SK-MEL-5 (cell line): ENCODE results near the gene KIAA0319L. TPM values are rescaled to one million over a fixed set of nuclear protein-coding genes. Genes with fewer than 3 reads are reported as not detected.

ENCODE experiments used
- DNase-seq: peaks from one replicate; pipeline ENCODE4 v3.0.0-alpha.2; 2016; ENCODE audit warnings: low read depth, low spot score
- in situ Hi-C: cut with HindIII; loops from 2 replicates; pipeline ENCODE4 v1.10.0; 2016; ENCODE audit warnings: low sequenced_read_pairs, high pct_unique_total_duplicates, low pct_unique_long_range_greater_than_20kb
- total RNA-seq: library from RNA; depleted of rRNA; stranded (reverse); fragments of >200 nt; shearing (Covaris generic); gene quantifications from 2 replicates; pipeline ENCODE4 v1.2.3, GENCODE V29; 2014

Gene KIAA0319L
- total RNA-seq, 1 experiment from 2014 or later, result 43.8 TPM

DNA sequence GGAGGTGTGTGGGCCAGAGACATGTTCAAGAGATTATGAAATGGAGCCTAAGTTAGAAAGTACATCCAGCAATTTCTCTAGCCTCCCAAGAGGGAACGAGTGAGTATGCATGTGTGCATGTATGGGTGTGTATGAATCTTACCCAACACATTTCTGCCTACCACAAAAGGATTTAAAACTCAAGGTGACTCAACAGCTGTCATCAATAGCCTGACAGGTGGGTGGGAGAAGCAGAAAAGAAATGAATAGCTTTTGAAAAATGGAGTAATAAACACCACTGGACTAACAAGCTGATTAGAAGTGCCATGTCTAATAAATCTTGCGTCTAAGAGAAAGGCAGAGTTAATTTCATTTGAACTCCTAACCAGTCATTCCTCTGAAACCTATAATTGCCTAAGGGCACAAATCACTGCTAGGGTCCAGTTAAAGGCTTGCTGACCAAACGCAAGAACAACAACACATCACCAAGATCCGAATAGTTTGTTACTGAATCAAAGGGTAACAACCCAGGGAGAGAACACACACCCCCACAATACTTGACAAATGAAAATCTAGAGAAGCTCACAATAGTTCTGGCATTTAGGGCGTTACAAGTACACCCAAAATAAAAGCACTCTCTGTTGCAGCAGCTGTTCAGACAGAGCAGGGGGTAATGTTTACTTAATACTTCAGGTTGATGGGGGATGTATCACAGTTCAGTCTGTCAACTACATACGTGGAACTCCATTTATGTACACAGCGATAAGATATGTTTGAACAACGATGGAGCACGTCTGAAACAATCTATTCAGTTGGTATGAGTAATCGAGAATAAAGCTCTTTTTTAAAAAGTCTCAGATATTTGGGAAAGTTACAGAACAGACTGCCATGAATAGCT is 1.4 kb downstream of the KIAA0319L start:
- in situ Hi-C loops, result no loop called here
- no peak for DNase-seq

DNA sequence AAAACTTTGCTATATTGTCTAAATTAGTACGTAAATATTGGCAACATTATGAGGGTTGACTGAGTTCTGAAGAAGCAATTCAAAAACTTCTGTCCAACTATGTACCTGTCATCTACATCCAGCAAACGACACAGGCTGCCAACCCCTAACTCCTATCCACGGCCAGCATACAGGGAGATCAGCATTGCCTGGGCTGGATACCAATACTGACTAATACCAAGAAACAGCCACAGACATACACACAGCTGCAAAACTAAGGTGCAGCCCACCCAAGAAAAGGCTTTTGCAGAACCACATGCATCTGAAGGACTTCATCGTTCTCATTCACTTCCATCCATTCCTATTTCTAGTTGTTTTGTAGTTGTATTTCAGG is 2.0 kb downstream of the KIAA0319L start:
- in situ Hi-C loops, result no loop called here
- DNase-seq, result no peak

DNA sequence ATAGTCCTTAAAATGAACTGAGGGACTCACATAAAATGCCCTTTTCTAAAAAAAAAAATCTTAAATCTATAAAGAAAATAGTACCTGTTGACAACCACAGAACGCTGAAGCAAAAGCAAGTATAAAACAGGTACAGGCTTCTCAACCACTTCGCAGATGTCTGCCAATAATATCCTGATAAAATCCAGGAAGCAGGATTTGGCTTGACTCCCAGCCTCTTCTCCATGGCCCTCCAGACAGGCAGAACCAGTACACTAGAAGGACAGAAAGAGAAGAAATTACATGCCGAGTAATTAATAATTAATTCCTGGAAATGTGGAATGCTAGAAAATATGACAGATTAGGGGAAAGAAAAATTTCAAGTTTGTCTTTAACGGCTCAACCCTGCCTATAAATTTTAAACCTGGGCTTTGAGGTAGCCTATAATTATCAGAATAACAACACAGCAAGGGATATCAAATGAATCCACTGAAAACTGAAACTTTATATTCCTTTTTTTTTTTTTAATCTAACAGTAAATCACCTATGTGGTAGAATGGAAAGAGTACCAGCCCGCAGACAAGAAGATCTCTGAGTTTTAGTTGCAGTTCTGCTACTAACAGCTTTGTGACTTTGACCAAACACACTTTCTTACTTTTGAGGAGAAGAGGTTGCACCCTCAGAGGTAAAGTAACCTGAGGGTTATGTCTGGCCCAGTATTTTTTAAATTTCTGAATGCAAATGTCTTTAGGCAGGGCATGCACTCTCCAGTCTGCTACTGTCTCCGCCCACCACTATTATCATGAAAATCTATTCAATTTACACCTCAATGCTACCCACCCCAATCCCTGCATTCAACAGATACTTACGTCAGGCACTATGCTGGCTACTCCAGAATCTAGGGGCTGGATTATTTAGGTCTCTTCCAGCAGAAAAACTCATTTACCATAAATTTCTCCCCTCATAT is 2.7 kb downstream of the KIAA0319L start:
- in situ Hi-C loops, result no loop called here
- DNase-seq, result no peak

DNA sequence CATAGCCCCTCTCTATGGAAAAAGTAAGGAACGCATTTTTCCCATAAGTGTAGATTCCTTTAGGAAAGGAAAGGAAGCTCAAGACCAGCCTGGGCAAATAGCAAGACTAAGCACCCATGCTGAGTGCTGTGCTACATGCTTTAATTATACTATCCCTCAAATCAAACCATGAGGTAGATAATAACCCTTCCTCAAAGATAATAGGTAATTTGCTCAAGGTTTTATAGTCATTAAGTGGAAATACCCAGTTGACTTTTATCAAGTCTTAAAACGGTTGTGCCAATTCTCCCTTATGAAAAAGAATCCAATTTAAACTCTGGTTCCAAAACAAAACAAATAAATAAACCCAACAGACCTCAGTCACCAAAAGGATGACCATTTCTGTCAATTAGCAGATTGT is 3.4 kb downstream of the KIAA0319L start:
- no peak for DNase-seq
- in situ Hi-C loops, result no loop called here

DNA sequence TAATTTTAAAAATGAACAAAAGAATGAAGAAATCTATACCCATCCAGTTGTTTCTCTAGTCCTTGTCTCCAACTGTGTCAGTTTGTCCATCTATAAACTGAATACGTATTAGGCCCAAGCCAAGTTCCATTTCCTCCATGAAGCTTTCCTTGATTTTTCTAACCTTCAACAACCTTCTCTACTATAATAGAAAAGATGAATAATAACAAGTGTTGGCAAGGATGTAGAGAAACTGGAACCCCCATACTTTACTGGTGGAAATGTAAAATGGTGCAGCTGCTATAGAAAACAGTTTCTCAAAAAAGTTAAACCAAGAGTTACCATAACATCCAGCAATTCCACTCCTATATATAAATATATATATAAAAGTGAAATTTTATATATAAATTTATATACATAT is 10.6 kb downstream of the KIAA0319L start:
- no peak for DNase-seq
- in situ Hi-C loops, result no loop called here

DNA sequence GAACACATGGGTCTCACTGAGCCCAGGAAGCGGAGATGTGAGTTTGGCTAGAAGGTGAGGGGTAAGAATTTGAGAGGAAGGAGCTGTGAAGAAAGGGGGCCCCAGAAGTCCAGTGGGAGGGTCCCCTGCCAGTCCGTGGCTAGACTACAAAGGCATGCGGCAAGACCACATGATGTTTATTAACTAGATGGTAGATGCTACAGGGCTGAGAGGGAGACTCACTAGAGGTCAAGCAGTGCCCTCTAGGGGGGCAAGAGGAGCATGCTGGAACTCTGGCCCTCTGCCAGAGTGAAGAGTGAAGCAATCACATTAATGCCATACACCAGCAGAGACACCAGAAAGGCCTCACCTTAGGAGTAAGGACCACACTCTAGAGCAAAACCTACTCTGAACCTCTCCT is 12.2 kb downstream of the KIAA0319L start:
- in situ Hi-C loops, result no loop called here
- peak; percentile 78 for DNase-seq

DNA sequence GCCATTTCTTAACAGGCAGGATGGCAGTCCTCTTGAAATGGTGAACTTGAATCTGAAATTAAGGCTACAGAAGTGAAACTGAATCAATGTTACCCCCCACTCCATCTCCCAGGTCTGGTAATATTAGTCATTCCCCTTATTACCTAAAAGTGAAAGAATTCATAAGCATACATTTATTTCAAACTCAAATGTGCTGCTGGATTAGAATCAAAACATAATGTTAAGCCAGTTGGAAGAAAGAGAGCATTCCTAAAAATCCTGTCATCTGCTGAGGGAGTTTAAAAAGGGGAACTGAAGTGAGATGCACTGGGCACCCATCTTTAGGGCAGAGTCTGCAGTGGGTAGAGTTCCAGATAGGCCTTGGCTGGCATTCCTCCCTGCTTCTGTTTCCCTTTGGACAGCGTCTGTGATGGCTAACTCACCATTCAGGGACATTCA is 17.4 kb downstream of the KIAA0319L start:
- no peak for DNase-seq
- in situ Hi-C loops, result no loop called here

DNA sequence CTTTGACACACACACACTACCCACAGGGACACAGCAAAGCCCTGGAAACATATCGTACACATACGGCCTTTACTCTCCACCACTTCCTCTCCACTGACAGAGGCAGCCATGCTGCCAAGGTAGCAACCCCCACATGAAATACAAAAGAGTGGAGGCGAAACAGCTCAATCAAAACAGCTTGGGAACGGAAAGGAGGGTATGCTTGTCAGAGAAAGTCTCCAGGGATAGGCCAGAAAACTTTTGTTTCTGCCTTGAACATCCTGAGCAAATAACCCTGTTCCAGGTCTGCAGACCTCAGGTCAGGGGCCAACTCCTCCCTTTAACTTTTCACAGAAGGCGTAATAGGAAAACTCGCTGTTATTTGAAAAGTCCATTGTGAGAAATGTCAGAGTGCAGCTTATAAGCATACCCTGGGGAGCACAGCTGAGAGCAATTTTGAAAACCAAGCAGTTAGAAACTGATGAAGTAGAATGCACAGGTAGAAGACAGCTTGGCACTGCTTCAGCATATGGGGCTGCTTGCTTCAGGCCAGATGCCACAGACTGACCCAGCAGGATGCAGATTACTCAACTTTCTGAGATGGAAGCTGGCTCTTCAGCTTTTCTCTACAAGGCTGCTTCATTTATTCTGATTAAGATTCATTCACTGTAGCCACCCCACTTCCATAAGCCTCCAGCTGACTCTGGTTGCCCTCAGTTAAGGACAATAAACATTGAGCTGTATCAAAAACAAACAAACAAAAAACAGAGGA is 18.0 kb downstream of the KIAA0319L start:
- no peak for DNase-seq
- in situ Hi-C loops, result no loop called here

DNA sequence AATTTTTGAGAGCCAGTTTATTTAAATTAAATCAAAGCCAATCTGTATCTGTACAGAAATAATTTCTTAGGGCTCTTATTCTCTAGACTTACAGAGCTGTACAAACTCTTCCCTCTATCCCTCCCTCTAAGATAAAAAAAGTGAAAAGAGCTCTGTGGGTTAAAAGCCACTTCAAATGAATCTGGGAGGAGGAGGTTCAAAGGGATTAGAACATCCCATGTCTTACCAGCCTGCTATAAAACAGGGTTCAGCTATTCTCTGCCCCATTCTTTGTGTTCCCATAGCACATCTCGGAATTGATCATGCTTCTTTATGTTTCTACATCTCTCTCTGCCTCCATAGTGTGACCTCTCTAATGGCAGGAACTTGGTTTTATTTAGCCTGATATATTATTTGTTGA is 19.4 kb downstream of the KIAA0319L start:
- in situ Hi-C loops, result no loop called here

DNA sequence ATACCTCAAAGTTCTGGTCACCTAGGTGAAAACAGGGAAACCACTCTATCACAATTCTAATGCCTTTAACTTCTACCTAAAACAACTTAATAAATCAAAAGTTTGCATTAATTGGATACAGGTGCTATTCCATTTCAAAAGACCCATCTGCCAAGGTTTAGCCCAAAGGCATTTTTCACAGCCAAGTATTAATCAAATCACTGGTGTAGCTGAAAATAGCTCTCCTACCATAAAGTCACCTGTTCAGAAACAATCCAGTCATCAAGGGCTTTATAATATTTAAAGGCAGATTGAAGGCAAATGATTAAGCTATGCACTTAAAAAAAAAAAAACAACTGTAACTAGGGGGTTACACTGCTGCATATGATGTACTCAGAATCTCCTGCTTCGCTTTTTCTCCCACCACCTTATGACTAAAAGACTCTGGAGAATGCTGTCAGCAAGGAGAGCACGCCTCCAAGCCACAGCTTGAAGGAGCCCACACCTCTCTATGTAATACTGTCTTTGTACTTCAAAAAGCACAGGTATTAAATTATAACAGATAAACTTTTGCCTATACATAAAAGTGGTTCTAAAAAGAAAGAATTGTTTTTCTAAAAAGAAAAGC is 20.5 kb downstream of the KIAA0319L start:
- in situ Hi-C loops, result no loop called here
- no peak for DNase-seq

More for the DNA sequence above, 19.4 kb downstream of the KIAA0319L start:
- no peak for DNase-seq

DNA sequence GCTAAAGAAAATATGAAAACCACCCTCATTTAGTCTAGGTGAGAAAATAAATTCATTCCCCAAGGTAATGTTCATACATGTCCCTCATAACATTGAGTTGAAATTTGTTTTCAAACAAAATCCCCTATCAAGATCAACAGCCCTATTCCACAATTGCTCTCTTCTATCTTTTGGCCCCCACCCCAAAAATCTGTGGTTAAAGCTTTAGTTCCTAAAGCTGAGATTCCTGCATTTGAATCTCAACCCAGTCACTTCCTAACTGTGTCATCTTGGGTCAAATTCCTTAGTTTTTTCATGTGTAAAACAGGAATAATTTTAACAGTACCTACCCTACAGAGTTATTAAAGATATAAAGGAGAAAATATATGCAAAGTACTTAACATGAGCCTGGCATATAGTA is 22.0 kb downstream of the KIAA0319L start:
- in situ Hi-C loops, result no loop called here
- no peak for DNase-seq

DNA sequence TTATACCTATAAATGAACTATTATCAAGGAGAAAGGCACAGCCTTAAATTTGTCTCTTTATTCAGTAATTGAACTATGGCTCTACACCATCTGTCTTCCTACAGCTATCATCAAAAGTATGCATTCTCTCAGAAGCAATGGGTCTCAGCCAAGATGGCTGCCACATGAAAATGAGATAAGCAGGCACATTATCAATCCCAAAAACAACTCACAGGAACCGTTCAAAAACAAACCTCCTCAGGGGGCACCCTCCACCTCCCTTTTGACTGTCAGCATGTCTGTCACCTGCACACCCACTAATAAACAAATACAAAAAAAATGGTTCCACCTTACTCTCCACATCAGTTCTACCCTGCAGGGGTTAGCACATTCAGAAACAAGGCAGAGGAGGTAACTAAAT is 23.6 kb downstream of the KIAA0319L start:
- no peak for DNase-seq
- in situ Hi-C loops, result no loop called here

DNA sequence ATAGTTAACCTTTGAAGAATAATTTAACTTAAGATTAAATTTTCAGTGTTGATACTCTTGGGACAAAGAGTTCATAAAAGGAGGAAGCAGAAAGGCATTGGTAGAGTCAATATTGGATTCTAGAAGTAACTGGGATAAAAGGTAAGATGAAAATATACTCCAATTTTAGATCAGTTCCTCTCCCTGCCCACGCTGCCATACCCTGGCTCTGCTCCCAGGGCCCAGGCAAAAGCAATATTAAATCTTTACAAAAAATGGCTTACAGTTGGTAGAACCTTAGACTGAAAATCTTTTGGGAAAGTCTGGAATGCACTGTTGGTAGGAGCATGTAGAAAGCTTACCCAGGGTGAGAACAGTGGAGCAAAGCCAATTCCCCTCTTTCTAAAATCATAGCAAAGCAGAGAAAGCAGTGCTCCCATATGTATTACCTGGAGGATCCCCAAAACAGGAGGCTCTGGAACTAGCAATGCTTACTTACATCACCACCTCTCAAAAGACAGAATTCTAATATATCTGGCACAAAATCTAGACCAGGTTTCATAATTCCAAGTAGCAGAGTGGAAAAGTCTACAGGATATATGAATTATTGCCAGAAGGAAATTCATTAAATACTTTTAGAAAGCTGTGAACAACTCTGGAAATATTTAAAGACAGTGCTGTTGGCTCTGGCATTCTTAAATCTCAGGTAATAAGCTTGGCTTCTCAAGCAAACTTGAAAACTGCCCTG is 24.5 kb downstream of the KIAA0319L start:
- in situ Hi-C loops, result no loop called here
- no peak for DNase-seq

DNA sequence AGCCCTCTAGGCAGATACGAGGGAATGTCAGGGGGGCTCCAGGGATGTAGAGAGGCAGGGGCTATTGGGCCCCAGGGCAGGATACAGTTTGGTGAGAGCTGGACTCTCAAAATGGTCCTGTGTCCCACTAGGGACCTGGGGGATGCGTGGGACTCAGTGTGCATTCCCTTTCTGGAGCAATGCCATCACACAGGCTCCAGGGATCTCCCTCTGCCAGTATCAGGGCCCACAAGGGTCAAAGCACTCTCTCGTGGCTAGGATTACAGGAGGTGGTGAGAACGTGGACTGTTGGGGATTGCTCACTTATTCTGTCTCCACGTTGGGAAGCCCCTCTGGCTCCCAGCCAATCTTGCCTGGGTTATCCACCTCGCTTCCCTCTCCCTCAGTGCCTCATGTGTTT is 25.8 kb downstream of the KIAA0319L start:
- in situ Hi-C loops, result no loop called here
- DNase-seq, result no peak

DNA sequence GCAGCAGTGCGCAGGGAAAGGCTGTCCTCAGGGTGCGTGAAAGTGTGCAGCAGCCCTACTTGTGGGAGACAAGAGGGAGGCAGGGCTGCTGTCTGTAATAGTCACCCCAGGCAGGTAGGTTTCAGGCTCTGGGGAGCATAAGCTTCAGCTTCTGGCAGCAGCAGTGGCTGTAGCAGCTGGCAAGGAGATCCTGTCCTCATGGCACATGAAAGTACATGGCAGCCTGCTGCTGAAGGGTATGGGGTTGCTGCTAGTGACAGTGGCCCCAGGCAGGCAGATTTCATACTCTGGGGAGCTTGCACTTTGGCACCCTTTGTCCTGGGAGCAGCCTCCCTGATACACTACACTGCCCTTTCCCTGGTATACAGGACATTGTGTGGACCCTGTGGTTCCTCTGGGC is 26.3 kb downstream of the KIAA0319L start:
- in situ Hi-C loops, result no loop called here
- DNase-seq, result no peak

DNA sequence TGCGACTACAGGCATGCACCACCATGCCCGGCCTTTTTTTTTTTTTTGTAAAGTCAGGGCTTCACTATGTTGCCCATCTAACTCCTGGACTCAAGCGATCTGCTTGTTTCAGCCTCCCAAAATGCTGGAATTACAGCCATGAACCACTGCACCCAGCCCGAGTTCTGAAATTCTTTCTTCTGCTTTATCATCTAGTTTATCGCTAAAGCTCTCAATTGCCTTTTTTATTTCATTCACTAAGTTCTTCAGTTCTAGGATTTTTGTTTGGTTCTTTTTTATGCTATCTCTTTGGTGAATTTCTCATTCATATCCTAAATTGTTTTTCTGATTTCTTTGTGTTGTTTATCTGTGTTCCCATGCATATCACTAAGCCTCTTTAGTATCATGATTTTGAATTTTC is 27.0 kb downstream of the KIAA0319L start:
- in situ Hi-C loops, result no loop called here
- no peak for DNase-seq

DNA sequence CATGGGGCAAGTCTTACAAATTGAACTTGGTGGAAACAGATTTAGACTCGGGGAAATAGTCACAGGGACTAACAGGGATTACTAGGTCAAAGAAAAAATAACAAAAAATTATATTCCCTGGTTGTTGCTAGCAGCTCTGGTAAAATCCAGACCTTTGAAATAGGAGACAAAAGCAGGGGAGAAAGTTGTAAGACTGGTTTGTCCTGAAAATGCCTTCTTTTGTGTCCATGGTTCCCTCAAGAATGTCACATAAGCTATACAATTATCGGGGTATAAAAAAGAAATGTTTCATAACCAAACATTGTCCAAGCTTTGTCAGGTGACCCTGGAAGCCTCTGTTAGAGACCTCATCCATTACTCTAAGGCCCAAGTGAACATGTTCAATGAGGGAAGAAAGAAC is 33.1 kb downstream of the KIAA0319L start:
- no peak for DNase-seq
- in situ Hi-C loops, result no loop called here
